GM10248 (cell line): ENCODE data around the gene NUAK2.

ENCODE experiments used
- CTCF ChIA-PET: fragments of 300-600 bp; sonication (Branson Sonifier 250); formaldehyde crosslinking; extraction: SDS; loops from one replicate; lab custom pipeline; 2021; ENCODE audit warnings: antibody characterized with exemption; lab: Yijun Ruan, JAX
- POLR2A ChIA-PET: fragments of 350-650 bp; sonication (Branson Sonifier 250); formaldehyde crosslinking; extraction: SDS; loops from one replicate; lab custom pipeline; 2020; ENCODE audit warnings: antibody characterized with exemption; lab: Yijun Ruan, JAX
- DNase-seq: peaks from one replicate; pipeline ENCODE4 v3.0.0; 2012; ENCODE audit errors: extremely low spot score
- CTCF ChIP-seq: IDR thresholded peaks from 2 replicates; pipeline ENCODE4 v1.5.1; 2012; ENCODE audit warnings: mild to moderate bottlenecking, low read depth; ENCODE audit errors: extremely low read depth, missing control alignments, control extremely low read depth

The NUAK2 gene

GRCh38 chr1:205359771-205360565, 38.4 kb upstream of the NUAK2 start:
- ChIA-PET CTCF (interaction anchor here (1.6 kb wide), 1 partner anchor 164 kb away, joined by 4 read pairs; no protein-coding TSS in a partner anchor), POLR2A (no interaction called here)
- DNase-seq: no peak
- TF ChIP-seq CTCF: no peak

GRCh38 chr1:205358579-205358978, 37.0 kb upstream of the NUAK2 start:
- ChIA-PET POLR2A (no interaction called here), CTCF (interaction anchor here (1.3 to 1.6 kb wide), 2 partner anchors 166 kb away, joined by 4 to 5 read pairs; no protein-coding TSS in a partner anchor)
- no peak for DNase-seq
- no peak for TF ChIP-seq CTCF

GRCh38 chr1:205357567-205357966, 36.0 kb upstream of the NUAK2 start:
- TF ChIP-seq CTCF: no peak
- ChIA-PET POLR2A (no interaction called here), CTCF (interaction anchor here (1.3 to 4.9 kb wide), 3 partner anchors 22 to 167 kb away, joined by 5 to 68 read pairs (median 5); no protein-coding TSS in a partner anchor)
- no peak for DNase-seq

- DNase-seq: no peak
- ChIA-PET POLR2A (no interaction called here), CTCF (interaction anchor here (1.0 to 4.9 kb wide), 5 partner anchors 15 to 168 kb away, joined by 3 to 68 read pairs (median 5); no protein-coding TSS in a partner anchor)
Measured at GRCh38 chr1:205356440-205357139, 35.0 kb upstream of the NUAK2 start, which contains the start of gene KLHDC8A. Gene KLHDC8A, minus strand, starts transcription at chr1:205356922. Its CDS starts 13,318 bp downstream, at chr1:205343604.

GRCh38 chr1:205355075-205355453, 33.5 kb upstream of the NUAK2 start:
- TF ChIP-seq CTCF: no peak
- no peak for DNase-seq
- POLR2A ChIA-PET: no interaction called here
- CTCF ChIA-PET: interaction anchor here (0.7 to 4.9 kb wide), 26 partner anchors 8 to 414 kb away, joined by 3 to 68 read pairs (median 8); no protein-coding TSS in a partner anchor

More at GRCh38 chr1:205356440-205357139, 35.0 kb upstream of the NUAK2 start, which contains the start of gene KLHDC8A:
- no peak for TF ChIP-seq CTCF

GRCh38 chr1:205354259-205355074, 32.9 kb upstream of the NUAK2 start:
- DNase-seq: peak; percentile 60
- POLR2A ChIA-PET: no interaction called here
- CTCF ChIA-PET: interaction anchor here (0.7 to 4.9 kb wide), 69 partner anchors 9 to 413 kb away, joined by 3 to 68 read pairs (median 4); partner anchors contain the start of genes LEMD1, NUAK2 and RBBP5

More at GRCh38 chr1:205354259-205355074, 32.9 kb upstream of the NUAK2 start:
- peak; percentile 87 for TF ChIP-seq CTCF
